ENCODE data around the gene TLE2.

Gene TLE2

DNA sequence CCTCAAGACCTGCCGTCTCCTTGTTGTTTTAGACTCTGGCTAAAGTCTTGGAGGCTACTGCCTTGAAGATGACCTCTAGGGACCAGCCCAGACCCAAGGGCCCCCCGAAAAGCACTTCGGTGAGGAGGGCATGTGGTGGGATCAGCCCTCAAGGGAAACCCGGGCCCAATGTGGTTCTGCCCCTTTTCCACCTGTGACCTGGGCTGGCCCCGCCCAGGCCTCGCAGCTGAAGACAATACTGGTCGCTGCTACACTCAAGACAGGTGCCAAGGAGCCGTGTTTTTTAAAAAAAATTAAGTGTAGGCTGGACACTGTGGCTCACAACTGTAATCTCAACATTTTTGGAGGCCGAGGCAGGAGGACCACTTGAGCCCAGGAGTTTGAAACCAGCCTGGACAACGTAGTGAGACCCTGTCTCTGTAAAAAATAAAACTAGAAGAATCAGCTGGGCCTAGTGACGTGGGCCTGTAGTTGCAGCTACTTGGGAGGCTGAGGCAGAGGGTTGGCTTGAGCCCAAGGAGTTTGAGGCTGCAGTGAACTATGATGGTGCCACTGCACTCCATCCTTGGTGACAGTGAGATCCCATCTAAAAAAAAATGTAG is 50.8 kb downstream of the TLE2 start:
- TF ChIP-seq, protein P1, sequence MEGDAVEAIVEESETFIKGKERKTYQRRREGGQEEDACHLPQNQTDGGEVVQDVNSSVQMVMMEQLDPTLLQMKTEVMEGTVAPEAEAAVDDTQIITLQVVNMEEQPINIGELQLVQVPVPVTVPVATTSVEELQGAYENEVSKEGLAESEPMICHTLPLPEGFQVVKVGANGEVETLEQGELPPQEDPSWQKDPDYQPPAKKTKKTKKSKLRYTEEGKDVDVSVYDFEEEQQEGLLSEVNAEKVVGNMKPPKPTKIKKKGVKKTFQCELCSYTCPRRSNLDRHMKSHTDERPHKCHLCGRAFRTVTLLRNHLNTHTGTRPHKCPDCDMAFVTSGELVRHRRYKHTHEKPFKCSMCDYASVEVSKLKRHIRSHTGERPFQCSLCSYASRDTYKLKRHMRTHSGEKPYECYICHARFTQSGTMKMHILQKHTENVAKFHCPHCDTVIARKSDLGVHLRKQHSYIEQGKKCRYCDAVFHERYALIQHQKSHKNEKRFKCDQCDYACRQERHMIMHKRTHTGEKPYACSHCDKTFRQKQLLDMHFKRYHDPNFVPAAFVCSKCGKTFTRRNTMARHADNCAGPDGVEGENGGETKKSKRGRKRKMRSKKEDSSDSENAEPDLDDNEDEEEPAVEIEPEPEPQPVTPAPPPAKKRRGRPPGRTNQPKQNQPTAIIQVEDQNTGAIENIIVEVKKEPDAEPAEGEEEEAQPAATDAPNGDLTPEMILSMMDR (conservative IDR thresholded peaks at IDR 0.05; ENCODE audit: low read depth), result no peak
- DNase-seq (ENCODE audit: low spot score), result no peak
- ChIA-PET CTCF (no interaction called here), POLR2A (ENCODE audit: low non-redundant PET) (no interaction called here)
- H3K27ac ChIP-seq, result peak overlapping the region; percentile 67

DNA sequence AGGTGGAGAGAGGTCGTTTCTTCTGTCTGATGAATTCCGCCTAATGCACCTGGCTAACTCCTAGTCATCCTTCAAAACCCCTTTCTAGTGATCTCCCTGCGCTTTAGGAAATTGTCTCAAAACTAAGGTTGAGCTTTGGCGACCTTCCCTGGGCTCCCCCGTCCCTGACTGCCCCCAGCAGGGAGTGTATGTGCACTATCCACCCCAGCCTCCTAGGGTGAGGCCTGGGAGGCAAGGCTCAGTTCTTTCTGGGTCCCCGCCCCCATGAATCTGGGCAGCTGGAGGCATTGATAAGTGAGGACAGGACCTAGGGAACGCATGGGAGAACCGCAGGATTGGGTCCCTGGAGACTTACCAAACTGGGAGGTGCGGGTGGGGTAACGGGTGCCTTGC is 51.3 kb downstream of the TLE2 start:
- TF ChIP-seq, protein P1 (conservative IDR thresholded peaks at IDR 0.05; ENCODE audit: low read depth), result no peak
- DNase-seq (ENCODE audit: low spot score), result no peak
- ChIA-PET CTCF (no interaction called here), POLR2A (ENCODE audit: low non-redundant PET) (interaction anchor here (1.0 kb wide), 1 partner anchor 57 kb away, joined by 3 read pairs; no protein-coding TSS in a partner anchor)
- peak overlapping the region; percentile 67 for H3K27ac ChIP-seq

DNA sequence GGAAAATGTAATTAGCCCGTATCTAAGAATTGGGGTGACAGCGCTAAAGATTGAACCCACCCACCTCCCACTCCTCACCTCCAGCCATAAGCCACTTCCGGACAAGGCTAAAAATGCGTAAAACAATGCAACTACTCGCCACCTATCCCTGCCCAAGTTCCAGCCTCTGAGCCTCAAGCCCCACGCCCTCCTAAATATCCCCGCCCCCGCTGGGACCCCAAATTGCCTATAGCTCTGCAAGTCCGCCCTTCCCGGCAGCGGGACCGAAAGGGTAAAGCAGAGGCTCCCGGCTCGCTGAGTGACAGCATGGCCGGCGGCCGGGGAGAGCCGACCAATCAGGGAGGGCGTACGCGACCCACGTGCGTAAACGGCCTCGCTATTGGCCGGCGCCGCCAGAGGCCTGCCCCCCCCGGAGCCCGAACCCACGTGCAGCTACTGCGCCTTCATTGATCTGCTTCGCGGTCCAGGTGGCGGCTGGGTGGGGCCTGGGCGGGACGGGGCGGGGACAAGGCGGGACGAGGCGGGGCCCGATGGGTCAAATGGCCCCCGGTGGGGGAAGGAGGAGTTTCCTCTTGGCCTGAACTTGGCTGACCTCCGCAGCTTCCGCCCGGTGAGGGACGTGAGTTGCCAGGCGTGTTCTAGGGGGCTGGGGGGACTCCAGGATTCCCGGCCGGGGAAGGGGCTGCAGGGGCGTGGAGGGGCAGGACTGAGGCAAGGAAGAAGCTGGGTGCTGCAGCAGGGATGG is 51.9 kb downstream of the TLE2 start, which contains the start of gene TLE6:
TLE6 (plus strand) TSS at position 564 of the 745 bp plus-strand sequence. CDS start 670 bp downstream, outside the sequence.
- ChIA-PET CTCF (no interaction called here), POLR2A (ENCODE audit: low non-redundant PET) (interaction anchor here (0.6 to 1.0 kb wide), 2 partner anchors 57 to 207 kb away, joined by 3 read pairs; no protein-coding TSS in a partner anchor)
- TF ChIP-seq, protein P1 (conservative IDR thresholded peaks at IDR 0.05; ENCODE audit: low read depth), result no peak

DNA sequence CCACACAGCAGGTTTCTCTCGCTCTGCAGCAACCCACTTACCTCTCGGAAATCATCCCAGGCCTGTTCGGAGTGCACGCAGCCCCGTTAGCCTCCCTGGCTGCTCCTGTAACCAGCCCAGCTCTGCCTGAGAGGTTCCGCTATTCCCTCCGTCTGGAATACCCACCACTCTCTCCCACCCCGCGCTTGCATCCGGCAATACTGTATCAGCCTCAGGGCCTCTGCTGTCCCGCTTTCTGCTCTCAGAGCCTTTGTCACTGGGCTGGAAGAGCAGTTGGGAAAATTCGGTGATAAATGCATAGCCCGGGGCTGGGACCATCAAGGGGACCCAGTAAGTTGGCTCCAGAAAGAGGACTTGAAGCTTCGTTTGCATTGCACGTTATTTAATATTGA is 52.5 kb downstream of the TLE2 start:
- TF ChIP-seq, protein P1 (conservative IDR thresholded peaks at IDR 0.05; ENCODE audit: low read depth), result no peak
- DNase-seq (ENCODE audit: low spot score), result no peak
- H3K27ac ChIP-seq, result peak overlapping the region; percentile 67
- CTCF ChIA-PET, result no interaction called here
- POLR2A ChIA-PET (ENCODE audit: low non-redundant PET), result interaction anchor here (0.6 kb wide), 1 partner anchor 208 kb away, joined by 3 read pairs; no protein-coding TSS in a partner anchor

More for the DNA sequence above, 51.9 kb downstream of the TLE2 start, which contains the start of gene TLE6:
- H3K27ac ChIP-seq, result peak within 1 kb of the TSS; percentile 67
- DNase-seq (ENCODE audit: low spot score), result peak; percentile 99

DNA sequence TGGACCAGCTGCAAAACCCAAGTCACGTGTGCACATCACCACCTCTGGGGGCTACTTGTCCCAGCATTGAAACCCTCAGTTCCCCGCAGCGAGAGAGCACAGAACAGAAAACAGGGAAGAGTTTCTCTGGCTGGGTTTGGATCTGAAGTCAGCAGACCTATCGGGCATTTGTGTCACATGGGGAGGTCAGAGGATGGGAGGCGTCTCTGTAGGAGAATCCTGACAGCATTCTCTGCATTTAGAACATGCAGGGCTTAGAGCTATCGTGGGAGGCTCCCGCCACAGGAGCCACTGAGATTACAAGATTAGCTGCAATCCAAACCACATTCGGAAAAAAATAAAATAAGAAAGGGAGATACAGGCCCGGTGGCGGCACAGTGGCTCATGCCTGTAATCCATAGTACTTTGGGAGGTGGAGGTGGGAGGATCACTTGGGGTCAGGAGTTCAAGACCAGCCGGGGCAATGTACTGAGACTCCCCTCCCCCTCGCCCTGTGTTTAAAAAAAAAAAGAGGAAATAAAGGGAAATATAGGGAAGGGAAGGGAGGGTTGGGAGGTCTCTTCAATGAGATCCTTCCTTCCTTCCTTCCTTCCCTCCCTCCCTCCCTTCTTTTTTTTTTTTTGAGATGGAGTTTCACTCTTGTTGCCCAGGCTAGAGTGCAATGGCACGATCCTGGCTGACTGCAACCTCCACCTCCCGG is 54.6 kb downstream of the TLE2 start:
- CTCF ChIA-PET, result no interaction called here
- no peak for DNase-seq (ENCODE audit: low spot score)
- H3K27ac ChIP-seq, result no peak overlapping the region
- TF ChIP-seq, protein P1 (conservative IDR thresholded peaks at IDR 0.05; ENCODE audit: low read depth), result no peak
- POLR2A ChIA-PET (ENCODE audit: low non-redundant PET), result no interaction called here

DNA sequence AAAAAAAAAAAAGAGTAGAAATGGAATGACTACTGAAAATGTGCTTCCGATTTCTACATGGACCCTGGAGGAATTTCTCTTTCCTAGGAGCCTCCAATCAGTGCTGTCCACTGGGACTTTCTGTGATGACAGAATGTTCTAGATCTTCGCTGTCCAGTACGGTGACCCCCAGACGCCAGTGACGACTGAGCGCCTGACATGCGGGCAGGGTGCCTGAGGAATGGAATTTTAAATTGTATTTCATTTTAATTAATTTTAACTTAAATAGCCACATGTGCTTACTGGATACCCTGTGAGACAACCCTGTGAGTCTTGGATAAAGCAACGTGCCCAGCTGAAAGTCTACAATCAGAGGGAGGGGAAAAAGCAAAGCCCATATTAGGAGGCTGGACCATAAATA is 55.9 kb downstream of the TLE2 start:
- DNase-seq (ENCODE audit: low spot score), result no peak
- ChIA-PET CTCF (interaction anchor here (0.7 kb wide), 1 partner anchor 86 kb away, joined by 6 read pairs; no protein-coding TSS in a partner anchor), POLR2A (ENCODE audit: low non-redundant PET) (no interaction called here)
- TF ChIP-seq, protein P1 (conservative IDR thresholded peaks at IDR 0.05; ENCODE audit: low read depth), result no peak
- H3K27ac ChIP-seq, result no peak overlapping the region
